ENCODE measurements around the gene MEGF6.

- TF ChIP-seq POLR2A (IDR thresholded peaks at IDR 0.05; ENCODE audit: control extremely low read depth in 1 of 2, low read depth in 2 of 2, low read length in 2 of 2) (no peak), CHD2 (IDR thresholded peaks at IDR 0.05; ENCODE audit: low read length) (no peak), EZH2 (IDR thresholded peaks at IDR 0.05; ENCODE audit: low read depth, low read length, severe bottlenecking) (no peak), CTCF (IDR thresholded peaks at IDR 0.05; ENCODE audit: control extremely low read depth in 1 of 3, insufficient read depth in 1 of 3, low read depth in 1 of 3, low read length in 3 of 3) (no peak), TCF12 (IDR thresholded peaks at IDR 0.05; ENCODE audit: low read depth, low read length) (no peak), TEAD4 (IDR thresholded peaks at IDR 0.05; ENCODE audit: low read depth, low read length) (no peak)
Measured at GRCh38 chr1:3546048-3546384, 65.3 kb downstream of the MEGF6 start.

Measured in H1 (cell line).